Measurements from ENCODE around the gene TSHZ2. TPM values are rescaled to one million over a fixed set of nuclear protein-coding genes. Genes with fewer than 3 reads are reported as not detected.

Gene TSHZ2
- polyA plus RNA-seq, 3 donors: 1.2 to 47.5 (median 15.8) TPM

DNA sequence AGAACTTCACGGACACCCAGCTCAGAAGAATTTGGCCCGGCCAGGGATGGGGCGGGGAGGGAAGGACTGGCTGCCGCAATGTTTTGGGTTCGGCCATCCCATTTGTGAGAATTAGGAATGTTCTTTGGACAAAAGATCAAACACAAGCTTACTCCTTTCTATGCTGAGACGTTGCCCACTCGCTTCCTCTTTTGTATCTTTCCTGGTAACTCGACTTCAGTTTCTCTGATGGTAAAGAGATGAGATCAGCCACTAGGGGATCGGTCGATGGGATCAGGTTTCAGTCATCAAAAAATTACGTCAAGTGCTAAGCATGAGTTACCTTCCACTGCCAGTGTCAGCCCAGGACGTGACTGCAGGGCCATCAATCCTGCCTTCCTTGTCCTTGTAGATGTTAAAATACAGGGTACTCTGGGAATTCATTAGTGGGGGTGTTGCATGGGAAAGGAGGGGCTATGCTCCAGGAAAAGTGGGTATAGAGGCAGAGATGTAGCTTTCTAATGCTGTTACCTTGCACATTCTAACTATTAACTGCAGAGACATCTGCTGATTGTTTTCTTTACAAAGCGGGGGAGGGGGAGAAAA is 190.2 kb downstream of the TSHZ2 start:
- no peak overlapping the region for H3K27ac ChIP-seq (ENCODE audit: low read depth, low read length)
- 27 to 32% (median 31%) methylated on average over 13 of the region's 13 CpGs for WGBS, 3 donors

DNA sequence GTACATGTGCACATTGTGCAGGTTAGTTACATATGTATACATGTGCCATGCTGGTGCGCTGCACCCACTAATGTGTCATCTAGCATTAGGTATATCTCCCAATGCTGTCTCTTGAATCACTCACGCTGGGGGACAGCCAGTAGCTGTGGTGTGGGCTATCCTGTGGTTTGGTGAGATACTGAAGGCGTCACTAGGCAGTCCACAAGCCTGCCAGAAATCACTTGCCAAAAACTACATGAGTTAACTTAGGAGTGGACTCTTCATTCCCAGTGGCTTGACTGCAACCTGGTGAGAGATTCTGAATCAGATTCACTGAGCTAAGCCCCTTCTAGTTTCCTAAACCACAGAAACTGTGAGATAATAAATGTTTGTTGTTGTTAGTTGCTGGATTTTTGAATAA is 191.3 kb downstream of the TSHZ2 start:
- WGBS, 3 donors: 78 to 93% (median 80%) methylated on average over 3 of the region's 3 CpGs
- H3K27ac ChIP-seq (ENCODE audit: low read depth, low read length): no peak overlapping the region

GRCh38 chr20:53164072-53164471 is 191.9 kb downstream of the TSHZ2 start:
- no peak overlapping the region for H3K27ac ChIP-seq (ENCODE audit: low read depth, low read length)

DNA sequence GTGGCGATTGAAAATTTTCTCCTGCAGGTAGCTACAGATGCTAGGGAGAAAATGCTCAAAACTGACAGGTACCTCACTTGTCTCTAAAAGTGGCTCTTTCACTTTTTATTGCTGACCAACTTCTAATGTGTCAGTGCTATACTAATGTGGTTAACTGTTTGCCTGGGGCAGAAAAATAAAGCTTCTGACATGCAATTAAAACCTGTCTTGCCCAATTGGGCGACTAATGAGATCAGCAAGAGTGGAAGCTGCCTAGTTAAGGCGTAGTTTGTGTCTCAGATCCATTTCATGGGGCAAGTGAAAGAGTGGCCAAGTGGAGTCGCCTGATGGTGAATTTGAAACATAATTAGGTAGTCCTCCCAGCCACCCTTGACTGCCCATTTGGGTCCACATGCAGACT is 193.3 kb downstream of the TSHZ2 start:
- H3K27ac ChIP-seq (ENCODE audit: low read depth, low read length): no peak overlapping the region
- WGBS, 3 donors: 90 to 95% (median 95%) methylated on average over 4 of the region's 4 CpGs

- WGBS, 3 donors: 83 to 85% (median 84%) methylated on average over 1 of the region's 1 CpG
- no peak overlapping the region for H3K27ac ChIP-seq (ENCODE audit: low read depth, low read length)
Measured at GRCh38 chr20:53168491-53168890, 196.3 kb downstream of the TSHZ2 start.

GRCh38 chr20:53170196-53170595 is 198.0 kb downstream of the TSHZ2 start:
- 78 to 81% (median 78%) methylated on average over 7 of the region's 7 CpGs for WGBS, 3 donors
- H3K27ac ChIP-seq (ENCODE audit: low read depth, low read length): no peak overlapping the region

DNA sequence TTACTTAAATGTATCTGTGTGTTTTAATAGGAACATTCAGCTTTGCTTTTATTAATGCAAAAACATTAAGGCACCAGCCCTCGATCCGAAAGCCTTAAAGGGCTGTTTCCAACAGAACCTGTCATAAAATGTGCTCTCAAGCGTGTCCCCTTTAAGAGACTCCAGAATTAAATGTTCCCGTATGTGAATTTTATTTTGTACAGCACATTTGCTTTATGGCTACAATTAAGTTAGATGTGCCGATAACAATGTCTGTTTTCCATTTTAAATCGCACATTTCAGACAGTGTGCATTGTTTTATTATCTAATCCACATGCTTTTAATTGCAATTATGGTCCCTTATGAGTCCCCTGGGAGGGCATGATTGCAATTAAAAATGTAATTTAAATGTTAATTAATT is 198.9 kb downstream of the TSHZ2 start:
- 69 to 83% (median 81%) methylated on average over 6 of the region's 6 CpGs for WGBS, 3 donors
- H3K27ac ChIP-seq (ENCODE audit: low read depth, low read length): no peak overlapping the region

DNA sequence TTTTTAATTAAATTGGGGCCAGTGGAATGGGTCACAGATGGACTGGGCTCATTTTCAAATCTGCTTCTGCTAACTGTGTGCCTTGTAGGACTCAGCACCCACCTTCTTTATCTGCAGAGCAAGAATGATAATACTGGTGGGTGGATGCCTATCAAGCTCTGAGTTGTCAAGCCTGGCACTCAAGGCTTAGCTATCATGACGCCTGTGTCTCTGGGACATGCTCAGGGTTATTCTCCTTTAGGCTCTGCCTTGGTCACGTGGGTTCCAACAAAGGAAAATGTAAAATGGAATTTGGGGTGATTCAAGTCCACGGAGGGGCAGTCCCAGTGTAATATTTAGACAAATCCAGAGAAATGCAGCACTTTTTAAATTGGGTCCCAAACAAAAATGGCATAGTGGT is 202.3 kb downstream of the TSHZ2 start:
- WGBS, 3 donors: 79 to 89% (median 89%) methylated on average over 3 of the region's 3 CpGs
- no peak overlapping the region for H3K27ac ChIP-seq (ENCODE audit: low read depth, low read length)

DNA sequence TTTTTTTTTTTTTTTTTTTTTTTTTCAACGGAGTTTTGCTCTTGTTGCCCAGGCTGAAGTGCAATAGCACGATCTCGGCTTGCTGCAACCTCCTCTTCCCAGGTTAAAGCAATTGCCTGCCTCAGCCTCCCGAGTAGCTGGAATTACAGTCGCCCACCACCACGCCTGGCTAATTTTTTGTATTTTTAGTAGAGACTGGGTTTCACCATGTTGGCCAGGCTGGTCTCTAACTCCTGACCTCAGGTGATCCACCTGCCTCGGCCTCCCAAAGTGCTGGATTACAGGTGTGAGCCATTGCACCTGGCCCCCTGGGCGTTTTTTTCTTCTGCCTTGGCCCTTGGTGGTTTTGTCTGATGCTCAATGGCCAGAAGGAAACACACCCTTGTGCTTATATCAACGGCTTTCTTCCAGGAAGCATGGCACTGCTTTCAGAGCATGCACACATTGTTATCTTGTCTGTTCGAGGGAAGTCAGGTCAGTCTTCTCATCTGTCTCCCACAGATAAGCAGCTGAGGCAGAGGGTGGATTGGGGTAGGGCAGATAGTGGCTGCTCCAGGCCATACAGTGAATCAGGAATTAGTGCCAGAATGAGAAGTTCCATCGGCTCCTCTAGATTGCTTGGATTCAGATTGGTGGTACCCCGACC is 203.1 kb downstream of the TSHZ2 start:
- WGBS, 3 donors: 75 to 84% (median 80%) methylated on average over 12 of the region's 12 CpGs
- H3K27ac ChIP-seq (ENCODE audit: low read depth, low read length): no peak overlapping the region

- 33 to 68% (median 64%) methylated on average over 3 of the region's 3 CpGs for WGBS, 3 donors
Measured at GRCh38 chr20:53176134-53176533, 204.0 kb downstream of the TSHZ2 start.

DNA sequence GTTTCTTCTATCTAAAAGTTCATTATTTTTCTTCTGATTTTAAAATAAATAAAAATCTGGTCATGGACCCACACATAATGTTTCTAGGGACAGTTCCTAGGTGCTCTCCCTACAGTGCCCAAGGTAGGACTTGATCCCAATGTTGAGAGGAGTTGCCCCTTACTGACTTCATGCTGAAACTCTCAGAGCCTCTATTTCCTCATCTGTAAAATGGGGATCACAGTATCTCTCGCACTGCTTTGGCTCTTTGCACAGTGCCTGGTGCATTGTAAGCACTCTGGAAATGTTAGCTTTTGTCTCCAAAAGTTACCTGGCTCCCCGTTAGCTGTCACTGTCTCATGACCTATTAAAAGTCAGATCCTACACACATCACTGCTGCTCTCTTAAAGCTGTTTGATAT is 205.5 kb downstream of the TSHZ2 start:
- 92 to 98% (median 94%) methylated on average over 2 of the region's 2 CpGs for WGBS, 3 donors

More at GRCh38 chr20:53176134-53176533, 204.0 kb downstream of the TSHZ2 start:
- no peak overlapping the region for H3K27ac ChIP-seq (ENCODE audit: low read depth, low read length)

GRCh38 chr20:53179749-53180148 is 207.6 kb downstream of the TSHZ2 start:
- WGBS, 3 donors: 86 to 95% (median 90%) methylated on average over 10 of the region's 10 CpGs
- H3K27ac ChIP-seq (ENCODE audit: low read depth, low read length): no peak overlapping the region

More for the DNA sequence above, 205.5 kb downstream of the TSHZ2 start:
- no peak overlapping the region for H3K27ac ChIP-seq (ENCODE audit: low read depth, low read length)

DNA sequence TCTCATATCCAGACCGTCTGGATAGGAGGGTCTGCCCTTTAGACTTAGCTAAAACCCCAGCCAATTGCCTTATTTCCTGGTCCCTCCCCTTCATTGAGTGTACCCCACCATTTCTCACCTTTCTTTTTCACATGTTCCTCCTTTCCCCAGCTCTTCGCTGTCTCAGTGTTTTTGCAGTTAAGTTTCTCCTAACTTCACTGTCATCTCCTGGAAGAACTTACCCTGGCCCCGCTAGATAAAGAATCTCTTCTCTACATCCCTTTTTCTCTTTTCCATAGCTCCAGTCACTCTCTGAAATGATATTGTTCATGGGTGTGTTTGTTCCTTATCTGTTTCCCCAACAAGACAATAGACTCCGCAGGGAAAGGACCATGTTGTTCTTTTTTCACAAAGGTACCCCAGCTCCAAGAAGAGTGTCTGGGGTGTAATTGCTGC is 208.8 kb downstream of the TSHZ2 start:
- no peak overlapping the region for H3K27ac ChIP-seq (ENCODE audit: low read depth, low read length)
- 81 to 84% (median 82%) methylated on average over 4 of the region's 4 CpGs for WGBS, 3 donors

DNA sequence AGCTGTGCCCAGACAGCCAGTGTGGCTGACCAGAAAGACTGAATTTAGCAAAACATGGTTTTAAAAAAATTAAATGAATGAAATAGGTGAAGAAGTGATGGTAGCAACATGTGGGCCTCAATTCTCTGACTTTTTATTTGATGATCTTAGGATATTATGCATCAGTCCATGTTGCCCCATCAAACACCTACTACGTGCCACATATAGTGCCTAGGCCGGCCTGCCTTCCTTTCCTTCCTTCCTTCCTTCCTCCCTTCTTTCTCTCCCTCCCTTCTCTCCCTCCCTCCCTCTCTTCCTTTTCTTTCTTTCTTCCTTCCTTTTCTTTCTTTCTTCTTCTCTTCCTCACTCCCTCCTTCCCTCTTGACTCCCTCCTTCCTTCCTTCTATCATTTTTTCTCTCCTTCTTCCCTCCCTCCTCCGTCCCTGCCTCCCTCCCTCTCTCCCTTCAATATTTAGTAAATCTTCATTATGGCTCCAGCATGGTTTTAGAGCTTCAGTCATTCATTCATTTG is 209.8 kb downstream of the TSHZ2 start:
- WGBS, 3 donors: 79 to 94% (median 84%) methylated on average over 3 of the region's 3 CpGs
- no peak overlapping the region for H3K27ac ChIP-seq (ENCODE audit: low read depth, low read length)

GRCh38 chr20:53183181-53183580 is 211.0 kb downstream of the TSHZ2 start:
- H3K27ac ChIP-seq (ENCODE audit: low read depth, low read length): no peak overlapping the region
- 87 to 93% (median 88%) methylated on average over 6 of the region's 6 CpGs for WGBS, 3 donors

- WGBS, 3 donors: 66 to 73% (median 72%) methylated on average over 6 of the region's 6 CpGs
- no peak overlapping the region for H3K27ac ChIP-seq (ENCODE audit: low read depth, low read length)
Measured at GRCh38 chr20:53186635-53187034, 214.5 kb downstream of the TSHZ2 start.

DNA sequence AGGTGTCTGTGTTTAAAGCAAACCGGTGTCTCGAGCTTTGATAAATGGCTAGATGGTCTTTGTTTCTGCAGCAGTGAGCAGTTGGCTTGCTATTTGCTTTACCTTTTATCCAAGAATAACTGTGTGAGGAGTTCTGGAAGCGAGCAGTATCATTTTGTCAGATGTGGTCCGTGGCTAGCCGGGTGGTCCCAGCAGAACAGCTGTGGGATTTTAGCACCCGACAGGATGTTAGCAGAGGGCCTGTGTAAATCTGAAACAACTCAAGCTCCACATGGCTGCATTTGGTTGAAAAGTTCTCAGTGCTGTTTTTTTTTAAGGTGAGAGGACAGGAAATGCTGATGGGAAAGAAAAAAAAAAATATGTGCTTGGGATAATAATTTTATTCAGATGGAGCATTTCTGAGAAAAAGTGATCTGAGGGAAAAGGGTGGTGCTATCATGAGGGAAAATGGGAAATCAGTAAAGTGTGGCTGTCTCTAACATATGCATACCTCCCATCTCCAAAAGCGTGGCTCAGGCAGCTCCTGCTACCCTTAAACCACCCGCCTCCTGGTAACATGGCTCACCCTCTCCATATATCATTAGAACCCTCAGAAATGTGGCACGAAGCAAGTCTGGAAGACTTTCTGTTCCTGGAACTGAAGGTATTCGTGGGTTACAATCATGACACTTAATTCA is 215.4 kb downstream of the TSHZ2 start:
- H3K27ac ChIP-seq (ENCODE audit: low read depth, low read length): no peak overlapping the region
- 62 to 71% (median 66%) methylated on average over 10 of the region's 10 CpGs for WGBS, 3 donors

- H3K27ac ChIP-seq (ENCODE audit: low read depth, low read length): no peak overlapping the region
- 90 to 91% (median 90%) methylated on average over 6 of the region's 6 CpGs for WGBS, 3 donors
Measured at GRCh38 chr20:53190225-53190624, 218.1 kb downstream of the TSHZ2 start.

GRCh38 chr20:53191957-53192356 is 219.8 kb downstream of the TSHZ2 start:
- 78 to 94% (median 86%) methylated on average over 2 of the region's 2 CpGs for WGBS, 3 donors

More at GRCh38 chr20:53191957-53192356, 219.8 kb downstream of the TSHZ2 start:
- no peak overlapping the region for H3K27ac ChIP-seq (ENCODE audit: low read depth, low read length)

All from adipose tissue (tissue), 3 donors.